Measurements from ENCODE around the gene CCDC9. TPM values are rescaled to one million over a fixed set of nuclear protein-coding genes. Genes with fewer than 3 reads are reported as not detected.

Gene CCDC9
- total and polyA plus RNA-seq, 2 of the 8 experiments (the other 6 are each of a cell fraction or from before 2014, with no cell fraction given), result 3.7 to 29.8 TPM

GRCh38 chr19:47273313-47274070 is 17.2 kb downstream of the CCDC9 start:
- ChIA-PET POLR2A (ENCODE audit: partially characterized antibody) (interaction anchor here (0.7 to 3.6 kb wide), 17 partner anchors 10 to 232 kb away, joined by 3 to 29 read pairs (median 4); partner anchors contain the start of genes CCDC9 and ZC3H4), CTCF (ENCODE audit: partially characterized antibody) (interaction anchor here (0.6 kb wide), 1 partner anchor 433 kb away, joined by 4 read pairs; no protein-coding TSS in a partner anchor)
- Histone ChIP-seq H3K79me1 (ENCODE audit: low read depth, low read length) (no peaks in the 10 kb centered on the region; the same call in 1 of the 2 replicates), H4K20me1 (replicated peaks in 1 of 2; ENCODE audit: control insufficient read depth in 1 of 2, insufficient read depth in 2 of 2, low read length in 2 of 2) (peaks cover 0 to 14% of the 10 kb centered on the region in 2 experiments), H3K4me2 (ENCODE audit: insufficient read depth in 1 of 2, low read depth in 2 of 2, low read length in 2 of 2) (peak overlapping the region; percentile 82 to 86), H3K4me3 (ENCODE audit: extremely low read depth in 1 of 4, insufficient read depth in 2 of 4, low read depth in 3 of 4, low read length in 4 of 4) (peak overlapping the region; percentile 70 to 84 (median 78)), H4K5ac (ENCODE audit: insufficient read length, low read depth, low read length) (peak overlapping the region; percentile 59), H3K18ac (ENCODE audit: extremely low read depth, low read length) (peak overlapping the region; percentile 83), H3K23ac (ENCODE audit: insufficient read length) (no peak overlapping the region), H3K36me3 (ENCODE audit: control insufficient read depth in 2 of 4, insufficient read depth in 4 of 4, low read length in 3 of 4) (peaks cover 0 to 9% (median 2%) of the 10 kb centered on the region in 4 experiments; a peak in 3 of 8 replicates), H2BK15ac (ENCODE audit: low read length) (no peak overlapping the region), H2BK5ac (ENCODE audit: low read depth, low read length) (peak overlapping the region; percentile 79), H2BK12ac (ENCODE audit: low read depth, low read length) (peak overlapping the region; percentile 68; the same call in 1 of the 2 replicates), H2AK5ac (ENCODE audit: low read depth, low read length) (no peak overlapping the region), H3K27ac (ENCODE audit: low read depth, low read length) (peak overlapping the region; percentile 92), H3K23me2 (ENCODE audit: low read depth, low read length) (peaks cover 25% of the 10 kb centered on the region), H3K27me3 (replicated peaks in 1 of 4; ENCODE audit: control insufficient read depth in 3 of 4, extremely low read depth in 1 of 4, insufficient read depth in 3 of 4, low read length in 3 of 4) (peaks cover 0 to 10% (median 6%) of the 10 kb centered on the region in 4 experiments; a peak in 5 of 7 replicates), H4K8ac (ENCODE audit: extremely low read depth, insufficient read depth, low read length) (peak overlapping the region; percentile 81), H3K4me1 (replicated peaks in 1 of 4; ENCODE audit: control insufficient read depth in 3 of 4, insufficient read depth in 4 of 4, low read length in 3 of 4) (peaks cover 0 to 19% (median 8%) of the 10 kb centered on the region in 4 experiments; a peak in 6 of 7 replicates), H3K9me3 (ENCODE audit: insufficient read depth in 2 of 2, low read depth in 1 of 2, low read length in 1 of 2) (no peaks in the 10 kb centered on the region), H3K56ac (replicated peaks; ENCODE audit: insufficient read length, low read depth, low read length) (peak overlapping the region; percentile 86), H3K79me2 (ENCODE audit: control insufficient read depth in 1 of 2, insufficient read depth in 2 of 2, low read length in 2 of 2) (no peaks in the 10 kb centered on the region), H3K4ac (replicated peaks; ENCODE audit: insufficient read length, low read depth, low read length) (no peak overlapping the region), H3K9ac (replicated peaks in 1 of 4; ENCODE audit: extremely low read depth in 1 of 4, low read depth in 3 of 4, low read length in 3 of 4) (peak overlapping the region; percentile 55 to 89 (median 82)), H3K14ac (ENCODE audit: insufficient read length) (no peak overlapping the region), H2AFZ (ENCODE audit: low read length) (0 out of 2 replicates have a peak overlapping the region, but pooled peaks have one; percentile 6), H4K91ac (replicated peaks; ENCODE audit: insufficient read length, low read length) (peak overlapping the region; percentile 69), H2BK20ac (ENCODE audit: low read length) (no peak overlapping the region), H2BK120ac (replicated peaks; ENCODE audit: low read depth, low read length) (no peak overlapping the region)
- 1% methylated on average over 47 of the region's 54 CpGs; no CpG with 5 or more reads in 1 of the 2 experiments for WGBS, 2 experiments (ENCODE audit: extremely low coverage in 1 of 2, insufficient coverage in 1 of 2, insufficient read length in 1 of 2, insufficient replicate concordance in 2 of 2, low coverage in 1 of 2, low lambda C conversion rate in 2 of 2, missing lambda C conversion rate in 1 of 2)
- FAIRE-seq (no peak), DNase-seq (ENCODE audit: low read depth in 1 of 2, low spot score in 2 of 2) (peak; percentile 79 to 92)
- peak; percentile 60 to 90; a peak in 2 of 4 replicates for TF ChIP-seq SIN3A (conservative IDR thresholded peaks at IDR 0.05 in 1 of 2, IDR thresholded peaks at IDR 0.05 in 1 of 2; ENCODE audit: low read depth in 1 of 2, low read length in 2 of 2)
- TF ChIP-seq FOSL1 (IDR thresholded peaks at IDR 0.05; ENCODE audit: insufficient read depth, low read depth, low read length), result no peak
- TF ChIP-seq SP2 (IDR thresholded peaks at IDR 0.05; ENCODE audit: low read length), result no peak
- no peak for TF ChIP-seq SUZ12 (IDR thresholded peaks at IDR 0.05; ENCODE audit: low read length)
- TF ChIP-seq MAFK (IDR thresholded peaks at IDR 0.05; ENCODE audit: low read depth, low read length), result no peak
- 0 out of 4 replicates have a peak, but pooled peaks of 1 of the 2 experiments have one; percentile 29 for TF ChIP-seq HDAC2 (IDR thresholded peaks at IDR 0.05; ENCODE audit: borderline replicate concordance in 1 of 2, low read depth in 2 of 2, low read length in 2 of 2)
- peak; percentile 40; the same call in 1 of the 2 replicates for TF ChIP-seq MAX (IDR thresholded peaks at IDR 0.05)
- TF ChIP-seq TCF12 (IDR thresholded peaks at IDR 0.05; ENCODE audit: low read depth, low read length), result no peak
- peak; percentile 71 to 78; a peak in 2 of 3 replicates for TF ChIP-seq POLR2A (IDR thresholded peaks at IDR 0.05; ENCODE audit: control extremely low read depth in 1 of 2, low read depth in 2 of 2, low read length in 2 of 2)
- no peak for TF ChIP-seq JUN (IDR thresholded peaks at IDR 0.05; ENCODE audit: low read depth, low read length)

Data from H1 (cell line).